ENCODE results near the gene DHX30.

Gene DHX30

GRCh38 chr3:47850564-47851410 is 47.8 kb downstream of the DHX30 start:
- in situ Hi-C loops (cut with MboI; ENCODE audit: low sequenced_read_pairs), result no loop called here

GRCh38 chr3:47851888-47852603 is 49.1 kb downstream of the DHX30 start:
- in situ Hi-C loops (cut with MboI; ENCODE audit: low sequenced_read_pairs), result no loop called here

GRCh38 chr3:47852604-47853602 is 50.0 kb downstream of the DHX30 start:
- in situ Hi-C loops (cut with MboI; ENCODE audit: low sequenced_read_pairs), result no loop called here

- in situ Hi-C loops (cut with MboI; ENCODE audit: low sequenced_read_pairs), result no loop called here
Observed at GRCh38 chr3:47854267-47854666, 51.3 kb downstream of the DHX30 start.

- in situ Hi-C loops (cut with MboI; ENCODE audit: low sequenced_read_pairs), result no loop called here
Observed at GRCh38 chr3:47854720-47855455, 52.0 kb downstream of the DHX30 start.

GRCh38 chr3:47855461-47856383 is 52.8 kb downstream of the DHX30 start:
- in situ Hi-C loops (cut with MboI; ENCODE audit: low sequenced_read_pairs), result no loop called here

- in situ Hi-C loops (cut with MboI; ENCODE audit: low sequenced_read_pairs), result no loop called here
Observed at GRCh38 chr3:47856669-47857068, 53.7 kb downstream of the DHX30 start.

GRCh38 chr3:47857151-47857550 is 54.2 kb downstream of the DHX30 start:
- in situ Hi-C loops (cut with MboI; ENCODE audit: low sequenced_read_pairs), result no loop called here

GRCh38 chr3:47859956-47860605 is 57.1 kb downstream of the DHX30 start:
- in situ Hi-C loops (cut with MboI; ENCODE audit: low sequenced_read_pairs), result no loop called here

GRCh38 chr3:47863391-47864128 is 60.6 kb downstream of the DHX30 start:
- in situ Hi-C loops (cut with MboI; ENCODE audit: low sequenced_read_pairs), result no loop called here

- in situ Hi-C loops (cut with MboI; ENCODE audit: low sequenced_read_pairs), result no loop called here
Observed at GRCh38 chr3:47865192-47865591, 62.3 kb downstream of the DHX30 start.

GRCh38 chr3:47867451-47868044 is 64.6 kb downstream of the DHX30 start:
- in situ Hi-C loops (cut with MboI; ENCODE audit: low sequenced_read_pairs), result no loop called here

- in situ Hi-C loops (cut with MboI; ENCODE audit: low sequenced_read_pairs), result no loop called here
Observed at GRCh38 chr3:47868306-47868705, 65.4 kb downstream of the DHX30 start.

GRCh38 chr3:47870156-47870555 is 67.2 kb downstream of the DHX30 start:
- in situ Hi-C loops (cut with MboI; ENCODE audit: low sequenced_read_pairs), result no loop called here

- in situ Hi-C loops (cut with MboI; ENCODE audit: low sequenced_read_pairs), result no loop called here
Observed at GRCh38 chr3:47870702-47871260, 67.8 kb downstream of the DHX30 start.

- in situ Hi-C loops (cut with MboI; ENCODE audit: low sequenced_read_pairs), result no loop called here
Observed at GRCh38 chr3:47871389-47871788, 68.5 kb downstream of the DHX30 start.

GRCh38 chr3:47872916-47873315 is 70.0 kb downstream of the DHX30 start:
- in situ Hi-C loops (cut with MboI; ENCODE audit: low sequenced_read_pairs), result no loop called here

Data from HL-60/S4 treated with retinoic acid at 250 ng/mL for 4 days and 3 days (cell line).